NCI-H146 treated with DMSO at 0.1 percent for 48 hours (cell line): ENCODE data around the gene RPS6KA5.
"Not testable (repeated sequence)": the region's sequence is repeated elsewhere in the genome, so short reads cannot be mapped to it uniquely, and the experiment has no call there.

ENCODE experiments used
- DNase-seq: peaks from one replicate; lab custom pipeline; 2025; ENCODE audit not compliant: unreplicated experiment; lab: John Stamatoyannopoulos, UW

RPS6KA5 gene

GRCh38 chr14:90987140-90987539 lies 73.3 kb downstream of the RPS6KA5 start:
- DNase-seq: no peak

GRCh38 chr14:90986510-90986909 lies 73.9 kb downstream of the RPS6KA5 start:
- DNase-seq: no peak

GRCh38 chr14:90985601-90986242 lies 74.7 kb downstream of the RPS6KA5 start:
- DNase-seq: no peak

- no peak for DNase-seq
These were observed 76.9 kb downstream of the RPS6KA5 start for GRCh38 chr14:90983560-90983959.

- no peak for DNase-seq
These were observed 78.8 kb downstream of the RPS6KA5 start for GRCh38 chr14:90981636-90982035.

GRCh38 chr14:90980636-90981035 lies 79.8 kb downstream of the RPS6KA5 start:
- not testable (repeated sequence) for DNase-seq

- DNase-seq: no peak
These were observed 80.9 kb downstream of the RPS6KA5 start for GRCh38 chr14:90979515-90979914.

- no peak for DNase-seq
These were observed 84.3 kb downstream of the RPS6KA5 start for GRCh38 chr14:90976101-90976500.

GRCh38 chr14:90971687-90972086 lies 88.8 kb downstream of the RPS6KA5 start:
- no peak for DNase-seq

GRCh38 chr14:90970167-90970600 lies 90.3 kb downstream of the RPS6KA5 start:
- DNase-seq: no peak

- DNase-seq: no peak
These were observed 90.8 kb downstream of the RPS6KA5 start for GRCh38 chr14:90969531-90970166.

GRCh38 chr14:90968025-90968424 lies 92.4 kb downstream of the RPS6KA5 start:
- DNase-seq: no peak

- no peak for DNase-seq
These were observed 93.9 kb downstream of the RPS6KA5 start for GRCh38 chr14:90966493-90966892.

GRCh38 chr14:90965765-90966164 lies 94.7 kb downstream of the RPS6KA5 start:
- no peak for DNase-seq

GRCh38 chr14:90963343-90963742 lies 97.1 kb downstream of the RPS6KA5 start:
- DNase-seq: no peak

GRCh38 chr14:90962505-90963109 lies 97.8 kb downstream of the RPS6KA5 start:
- DNase-seq: no peak

GRCh38 chr14:90960818-90961217 lies 99.6 kb downstream of the RPS6KA5 start:
- no peak for DNase-seq

GRCh38 chr14:90959344-90959743 lies 101.1 kb downstream of the RPS6KA5 start:
- DNase-seq: no peak

- DNase-seq: no peak
These were observed 104.2 kb downstream of the RPS6KA5 start for GRCh38 chr14:90956273-90956672.

- DNase-seq: not testable (repeated sequence)
These were observed 106.8 kb downstream of the RPS6KA5 start for GRCh38 chr14:90953643-90954042.

- DNase-seq: no peak
These were observed 117.1 kb downstream of the RPS6KA5 start for GRCh38 chr14:90943367-90943766.

GRCh38 chr14:90942511-90942910 lies 117.9 kb downstream of the RPS6KA5 start:
- no peak for DNase-seq
